Pons (tissue), 1 donor: ENCODE data around the gene NECTIN1.

Experiments
- DNase-seq: peaks from one replicate; pipeline ENCODE4 v3.0.0-alpha.2; 2016; ENCODE audit warnings: low spot score

The NECTIN1 gene

GRCh38 chr11:119728651-119729580 is at the start of gene NECTIN1:
TSS of gene NECTIN1 (minus strand) at chr11:119729200. CDS start at chr11:119728553, 647 bp downstream.
- peak; percentile 88 for DNase-seq

- DNase-seq, result no peak
Measured at GRCh38 chr11:119778391-119779194, 49.6 kb upstream of the NECTIN1 start.

- no peak for DNase-seq
Measured at GRCh38 chr11:119777940-119778339, 48.9 kb upstream of the NECTIN1 start.

GRCh38 chr11:119776651-119777050 is 47.7 kb upstream of the NECTIN1 start:
- DNase-seq, result no peak

GRCh38 chr11:119776031-119776636 is 47.1 kb upstream of the NECTIN1 start:
- DNase-seq, result no peak

- no peak for DNase-seq
Measured at GRCh38 chr11:119774172-119774763, 45.3 kb upstream of the NECTIN1 start.

- DNase-seq, result peak; percentile 88
Measured at GRCh38 chr11:119772641-119773415, 43.8 kb upstream of the NECTIN1 start.

GRCh38 chr11:119772076-119772475 is 43.1 kb upstream of the NECTIN1 start:
- no peak for DNase-seq

GRCh38 chr11:119771172-119771770 is 42.3 kb upstream of the NECTIN1 start:
- no peak for DNase-seq

GRCh38 chr11:119765628-119766027 is 36.6 kb upstream of the NECTIN1 start:
- DNase-seq, result no peak

GRCh38 chr11:119764108-119764868 is 35.3 kb upstream of the NECTIN1 start:
- DNase-seq, result peak; percentile 69

- no peak for DNase-seq
Measured at GRCh38 chr11:119763071-119763728, 34.2 kb upstream of the NECTIN1 start.

GRCh38 chr11:119759747-119760412 is 30.9 kb upstream of the NECTIN1 start:
- DNase-seq, result no peak

GRCh38 chr11:119759324-119759723 is 30.3 kb upstream of the NECTIN1 start:
- no peak for DNase-seq

GRCh38 chr11:119758291-119758690 is 29.3 kb upstream of the NECTIN1 start:
- DNase-seq, result no peak

- DNase-seq, result no peak
Measured at GRCh38 chr11:119757378-119757777, 28.4 kb upstream of the NECTIN1 start.

GRCh38 chr11:119756169-119756865 is 27.3 kb upstream of the NECTIN1 start:
- no peak for DNase-seq

- no peak for DNase-seq
Measured at GRCh38 chr11:119755356-119756071, 26.5 kb upstream of the NECTIN1 start.
